HG03135 (cell line): ENCODE results near the gene NHSL1.

ENCODE experiments used
- ATAC-seq: cut with Tn5 transposase; IDR thresholded peaks from one replicate; pipeline ENCODE4 v1.9.1; 2021; ENCODE audit warnings: mild to moderate bottlenecking, moderate library complexity; ENCODE audit not compliant: unreplicated experiment

Gene NHSL1

DNA sequence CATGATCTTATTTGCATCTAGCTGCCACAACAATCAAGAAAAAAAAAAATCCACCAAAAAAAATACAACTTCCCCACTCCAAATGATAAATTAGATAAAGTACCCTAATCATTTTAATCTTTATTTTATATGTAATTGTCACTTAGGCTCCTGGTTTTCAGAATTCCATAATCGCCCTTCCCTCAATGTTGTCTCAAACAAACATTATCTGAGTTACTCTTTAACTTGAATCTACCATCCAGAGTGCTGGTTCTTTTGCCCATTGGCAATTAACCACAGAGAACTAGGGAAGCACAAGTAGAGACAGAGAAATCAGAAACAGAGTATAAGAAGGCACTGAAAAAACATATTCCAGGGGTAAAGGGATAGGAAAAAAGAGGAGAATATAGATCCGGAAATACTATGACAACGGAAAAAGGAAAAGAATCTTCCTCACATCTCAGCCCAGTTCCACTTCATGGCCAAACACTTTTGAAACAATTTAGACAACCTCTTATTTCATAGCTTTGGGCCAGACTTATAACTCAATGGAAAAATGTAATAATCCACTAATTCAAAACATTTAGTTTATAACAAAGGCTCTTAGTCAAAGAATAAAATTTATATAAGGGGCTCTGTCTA is 861 bp upstream of the NHSL1 start:
- ATAC-seq: no peak

DNA sequence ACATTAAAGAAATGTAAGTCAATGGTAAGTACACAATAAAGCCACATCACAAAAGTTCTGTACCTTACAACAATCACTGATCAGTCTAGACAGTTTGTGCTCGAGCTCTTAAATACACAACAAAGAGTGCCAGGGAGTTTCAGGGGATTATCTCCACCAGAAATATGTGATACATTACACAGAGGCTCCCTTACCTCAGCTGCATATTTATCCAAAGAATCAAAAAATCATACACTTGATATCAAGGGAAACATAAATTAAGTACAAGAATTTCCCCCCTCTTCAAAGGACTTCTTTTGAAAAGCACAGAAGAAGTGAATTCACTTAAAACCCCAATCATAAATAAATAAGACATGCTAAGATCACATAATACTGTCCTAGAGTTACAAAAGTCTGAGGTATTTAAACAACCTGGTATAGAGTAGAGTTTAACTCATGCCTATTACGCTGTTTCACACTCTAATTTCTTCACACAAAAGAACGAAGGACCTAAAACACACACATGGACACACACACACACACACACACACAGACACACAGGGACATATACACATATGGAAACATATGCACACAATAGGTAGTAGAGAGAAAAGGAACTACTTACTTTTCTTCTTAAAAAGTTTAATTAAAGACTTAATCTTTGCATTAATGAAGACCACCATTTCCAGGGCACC is 528 bp downstream of the NHSL1 start:
- no peak for ATAC-seq

DNA sequence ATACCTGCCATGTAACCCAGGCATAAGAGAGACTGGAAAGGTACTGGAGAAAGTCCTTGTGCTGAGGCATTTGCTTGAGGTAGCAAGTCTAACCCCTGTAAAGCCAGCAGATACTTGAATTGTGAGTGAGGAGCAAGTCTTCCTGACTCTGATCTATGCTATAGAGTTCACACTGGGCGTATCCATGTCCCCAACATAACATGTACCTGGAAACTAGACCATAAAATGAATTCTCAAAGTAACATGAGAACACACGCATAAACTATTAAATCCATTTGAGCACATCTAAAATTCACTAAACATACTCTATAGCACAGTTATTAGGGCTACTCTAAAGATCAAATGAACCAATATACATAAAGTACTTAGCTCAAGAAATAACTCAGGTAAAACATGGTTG is 2.0 kb downstream of the NHSL1 start:
- no peak for ATAC-seq

DNA sequence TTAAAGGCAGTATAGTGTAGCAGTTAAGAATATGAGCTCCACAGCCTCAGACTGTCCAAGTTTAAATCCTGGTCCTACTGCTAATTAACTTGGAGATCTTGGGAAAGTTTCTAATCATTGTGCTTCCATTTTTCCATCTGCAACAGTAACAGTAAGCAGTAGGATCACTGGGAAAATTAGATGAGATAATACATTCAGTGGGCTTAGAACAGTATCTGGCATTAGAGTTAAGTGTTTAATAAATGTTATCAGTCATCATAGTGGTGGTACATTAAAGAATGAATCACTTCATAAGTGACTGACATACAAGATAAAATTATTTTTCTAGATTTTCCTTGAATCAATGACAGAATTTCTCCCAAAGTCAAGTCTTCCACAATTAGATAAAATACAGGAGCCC is 5.0 kb downstream of the NHSL1 start:
- no peak for ATAC-seq

DNA sequence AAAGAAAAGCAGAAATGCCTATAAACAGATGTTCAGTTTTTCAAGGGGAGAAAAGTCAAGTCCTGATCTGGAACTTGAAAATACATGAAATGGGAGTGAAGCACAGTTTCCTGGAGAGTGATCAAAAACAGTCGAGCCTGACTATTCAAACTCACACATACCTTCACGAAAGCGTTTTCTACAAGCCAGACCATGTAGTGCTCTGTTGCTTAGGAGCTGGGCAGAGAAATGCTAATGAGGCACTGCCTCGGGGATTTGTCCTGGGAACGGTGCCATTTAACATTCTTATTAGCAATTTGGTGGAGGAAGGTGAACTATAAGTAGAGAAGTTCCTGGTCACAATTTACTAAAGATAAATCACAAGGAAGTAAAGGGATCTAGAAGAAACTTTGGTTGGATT is 5.9 kb downstream of the NHSL1 start:
- ATAC-seq: no peak

DNA sequence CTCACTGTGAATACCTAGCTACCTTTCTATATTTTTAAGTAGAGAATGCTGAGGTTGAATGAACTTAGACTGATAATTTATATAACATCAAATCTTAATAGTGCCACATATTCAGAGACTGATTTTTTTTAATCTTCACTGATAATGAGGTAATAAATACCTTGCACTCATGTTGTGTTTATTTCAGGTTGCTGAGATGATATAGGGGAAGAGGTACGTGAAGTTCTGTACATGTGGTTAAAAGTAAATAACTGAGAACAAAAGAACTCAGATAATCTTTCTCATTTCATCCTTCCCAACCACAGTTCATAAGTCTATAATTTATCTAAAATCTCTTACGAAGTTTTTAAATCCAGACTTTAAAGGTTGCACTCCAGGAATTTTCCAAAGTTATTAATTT is 6.4 kb downstream of the NHSL1 start:
- no peak for ATAC-seq

DNA sequence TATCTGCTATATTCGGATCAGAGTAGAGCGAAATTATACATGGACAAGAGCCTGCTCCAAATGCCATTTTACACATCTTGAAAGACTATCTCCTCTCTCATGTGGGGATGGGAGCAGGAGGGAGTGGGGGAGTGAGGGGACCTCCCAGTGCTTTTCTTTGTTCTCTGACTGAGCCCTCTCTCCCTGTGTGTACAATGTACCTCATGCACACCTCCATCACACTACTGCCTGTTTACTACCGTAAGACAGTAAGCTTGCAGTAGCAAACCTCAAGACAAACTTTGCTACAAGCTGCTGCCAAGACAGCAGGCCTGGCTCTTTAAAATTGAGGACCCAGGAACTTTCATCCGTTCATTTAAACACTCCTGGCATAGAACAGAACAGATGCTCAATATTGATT is 7.2 kb downstream of the NHSL1 start:
- ATAC-seq: no peak

DNA sequence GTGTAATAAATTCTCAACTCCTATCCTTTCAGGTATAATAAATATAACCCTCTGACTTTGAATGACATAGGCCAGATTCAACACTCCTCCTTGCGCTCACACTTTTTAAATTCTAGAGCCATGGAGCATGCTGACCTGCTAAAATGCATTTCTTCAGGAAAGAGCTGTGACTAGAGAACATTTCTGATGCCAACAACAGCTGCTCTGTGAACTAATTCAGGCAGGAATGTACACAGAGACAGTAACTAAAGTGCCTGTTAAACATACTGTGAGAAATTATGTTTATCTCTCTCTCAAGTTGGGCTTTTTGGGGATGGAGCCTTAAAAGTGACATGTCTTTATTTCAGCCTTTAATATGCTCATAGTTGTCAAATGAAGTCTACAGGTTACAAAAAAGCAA is 8.3 kb downstream of the NHSL1 start:
- no peak for ATAC-seq

DNA sequence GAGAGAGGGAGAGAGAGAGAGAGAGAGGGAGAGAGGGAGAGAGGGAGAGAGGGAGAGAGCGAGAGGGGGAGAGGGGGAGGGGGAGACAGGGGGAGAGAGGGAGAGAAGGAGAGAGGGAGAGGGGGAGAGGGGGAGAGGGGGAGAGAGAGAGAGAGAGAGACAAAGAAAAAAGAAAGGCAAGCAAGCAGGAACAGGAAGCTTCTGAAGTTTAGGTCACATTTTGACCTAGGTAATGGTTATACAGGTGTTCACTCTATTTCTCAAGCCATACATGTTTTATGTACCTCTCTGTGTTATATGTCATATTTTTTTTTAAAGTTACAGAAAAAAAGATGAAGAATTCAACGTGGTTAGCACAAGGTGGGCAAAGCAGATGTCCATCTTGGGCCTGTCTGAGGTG is 9.4 kb downstream of the NHSL1 start:
- ATAC-seq: no peak

DNA sequence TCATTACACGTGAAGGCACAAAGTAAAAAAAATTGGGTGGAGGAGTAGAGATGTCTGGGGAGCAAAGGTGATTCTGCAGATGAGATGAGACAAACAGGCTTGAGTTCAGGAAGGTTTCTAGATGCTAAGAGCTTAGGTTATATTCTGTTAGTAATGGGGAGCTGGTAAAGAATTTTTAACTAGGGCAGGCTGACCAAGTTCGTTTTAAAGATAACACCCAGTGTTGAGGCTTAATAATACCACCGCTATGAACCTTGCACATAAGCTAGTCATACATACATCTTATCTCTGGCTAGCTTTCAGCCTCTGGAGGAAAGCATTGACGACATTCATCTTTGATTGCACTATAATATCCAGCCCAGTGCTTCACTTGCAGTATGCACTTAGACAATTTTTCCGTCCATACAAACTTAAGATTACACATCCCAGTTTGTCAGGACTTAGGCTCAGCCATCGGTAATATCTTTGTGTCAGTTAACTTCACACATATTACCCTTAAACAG is 12.1 kb downstream of the NHSL1 start:
- no peak for ATAC-seq

DNA sequence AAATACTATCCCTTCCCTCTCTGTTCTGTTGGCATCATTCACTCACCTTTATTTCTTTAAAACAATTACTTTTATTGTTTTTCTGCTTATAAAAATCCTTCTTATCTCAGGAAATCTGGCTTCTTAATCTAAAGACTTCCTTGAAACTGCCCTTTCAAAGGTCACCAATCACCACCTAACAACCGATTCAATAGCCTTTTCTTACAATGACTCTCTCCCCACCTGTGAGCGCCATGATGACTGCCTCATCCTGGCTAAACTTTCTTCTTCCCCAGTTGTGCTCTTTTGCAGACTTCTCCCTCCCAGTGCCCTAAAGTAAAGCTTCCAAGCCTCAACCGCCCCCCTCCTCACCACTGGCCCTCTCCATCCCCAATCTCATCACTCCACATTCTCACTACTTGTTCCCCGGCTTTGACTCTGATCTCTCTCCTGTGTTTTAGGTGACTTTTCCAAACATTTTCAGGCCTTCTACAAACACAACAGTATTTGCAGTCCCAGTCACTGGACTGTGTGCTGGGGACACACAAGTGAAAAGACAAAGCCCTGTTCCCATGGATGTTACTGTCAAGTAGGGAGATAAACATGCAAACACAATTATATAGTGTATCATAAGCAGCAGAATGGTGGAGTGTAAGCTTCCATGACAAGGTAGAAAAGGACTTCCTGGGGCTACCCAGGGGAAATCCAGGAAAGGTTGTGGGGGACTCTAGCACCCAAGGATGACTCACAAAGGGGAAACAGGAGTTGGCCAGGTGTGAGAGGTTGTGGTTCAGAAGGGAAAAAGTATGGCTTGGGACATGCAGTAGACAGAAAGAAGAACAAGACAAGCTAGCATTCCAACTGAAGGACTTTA is 12.8 kb downstream of the NHSL1 start:
- no peak for ATAC-seq

DNA sequence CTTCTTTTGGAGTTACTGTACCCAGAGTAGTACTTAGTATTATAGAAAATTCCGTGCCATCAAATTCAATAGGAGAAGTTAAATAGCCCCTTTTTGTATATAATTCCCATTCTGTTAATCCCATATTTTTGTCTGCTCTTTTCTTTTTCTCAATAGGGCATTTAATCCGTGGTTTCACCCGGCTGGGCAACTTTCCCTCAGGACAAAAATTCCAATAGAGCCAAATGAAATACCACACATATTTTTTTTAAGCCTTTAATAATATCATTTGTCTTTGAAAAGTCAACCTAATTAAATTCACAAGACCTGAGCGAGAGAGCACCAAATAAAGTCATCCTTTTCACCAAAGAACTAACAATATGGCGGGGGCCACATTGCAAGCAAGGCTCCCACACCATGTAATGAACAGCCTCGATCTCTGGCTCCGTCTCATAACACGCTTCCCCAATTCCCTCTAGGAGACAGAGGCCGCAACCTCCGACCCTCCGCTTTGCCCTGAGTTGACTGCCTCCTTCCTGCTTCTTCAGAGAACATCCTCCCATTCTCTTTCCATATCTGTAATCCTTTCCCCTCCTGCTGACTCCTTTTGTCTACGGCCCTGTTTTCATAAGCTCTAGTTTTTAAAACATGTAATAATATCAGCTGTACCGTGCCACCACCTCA is 13.6 kb downstream of the NHSL1 start:
- no peak for ATAC-seq

DNA sequence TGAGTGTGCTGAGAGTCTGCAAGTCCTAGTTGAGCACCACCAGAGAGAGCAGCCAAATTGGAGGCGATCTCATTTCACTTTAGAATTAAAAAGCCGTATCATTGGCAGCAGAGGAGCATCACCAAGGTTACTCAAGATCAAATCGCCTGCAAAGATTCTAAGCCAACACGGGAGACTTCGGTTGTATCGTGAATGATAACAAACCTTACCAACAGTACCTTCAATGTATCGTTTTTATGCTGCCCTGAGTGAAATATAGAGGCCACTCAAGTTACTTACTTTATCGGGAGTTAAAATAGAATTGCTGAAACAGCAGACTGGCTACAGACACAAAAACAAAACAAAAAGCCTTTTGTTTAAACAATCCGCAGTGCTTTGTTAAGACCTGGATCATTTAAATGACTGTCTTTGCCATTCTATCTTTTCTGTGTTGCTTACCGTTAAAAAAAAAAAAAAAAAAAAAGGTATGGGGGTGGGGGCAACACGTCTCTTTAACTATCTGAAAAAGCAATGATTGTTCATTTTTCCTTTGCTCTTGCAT is 14.2 kb downstream of the NHSL1 start:
- ATAC-seq: no peak

DNA sequence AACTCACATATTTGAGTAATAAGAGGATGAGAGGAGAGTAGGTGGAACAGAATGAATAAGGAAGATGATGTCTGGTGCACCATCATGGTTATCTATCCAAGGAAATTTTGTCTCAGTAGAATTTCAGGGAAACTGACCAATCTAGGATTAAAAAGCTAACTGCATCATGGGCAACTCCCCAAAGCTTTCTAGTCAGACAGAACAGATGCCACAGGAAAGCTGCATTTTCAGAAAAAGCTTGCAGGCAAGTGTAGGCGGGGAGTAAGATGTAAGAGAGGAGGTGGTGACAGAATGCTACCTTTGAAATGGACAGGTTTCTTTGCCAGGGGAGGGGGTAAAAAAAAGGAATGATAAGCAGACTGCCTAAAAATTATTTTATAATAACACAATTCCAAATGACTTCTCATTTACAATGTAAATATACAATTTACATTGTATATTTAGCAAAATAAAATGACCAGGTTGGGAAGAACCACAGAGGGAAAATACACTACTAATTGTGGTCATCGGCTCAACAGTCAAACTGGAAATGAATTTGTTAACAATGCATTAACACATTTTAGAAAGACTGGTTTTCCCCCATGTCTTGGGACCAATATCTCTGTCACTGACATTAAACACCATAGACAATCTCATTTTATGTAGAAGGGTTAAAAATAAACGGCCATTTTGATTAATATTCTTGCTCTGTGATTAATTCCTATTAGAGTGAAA is 15.1 kb downstream of the NHSL1 start:
- no peak for ATAC-seq

DNA sequence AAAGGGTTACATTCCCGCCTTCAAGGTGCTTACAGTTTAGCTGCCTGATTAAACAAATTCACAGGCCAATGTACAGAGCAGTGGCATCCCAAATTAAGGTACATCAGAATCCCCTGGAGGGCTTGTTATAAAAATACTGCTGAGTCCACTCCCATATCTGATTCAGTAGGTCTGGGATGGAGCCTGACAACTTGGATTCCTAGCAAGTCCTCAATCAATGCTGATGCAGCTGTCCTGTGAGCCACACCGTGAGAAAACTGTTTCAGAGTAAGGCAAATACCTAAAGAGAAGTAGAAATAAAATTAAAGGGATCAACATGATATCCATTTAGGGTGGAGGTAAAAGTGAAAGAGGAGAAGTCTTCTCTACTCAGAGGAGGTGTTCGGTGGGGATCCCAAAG is 16.5 kb downstream of the NHSL1 start:
- no peak for ATAC-seq

DNA sequence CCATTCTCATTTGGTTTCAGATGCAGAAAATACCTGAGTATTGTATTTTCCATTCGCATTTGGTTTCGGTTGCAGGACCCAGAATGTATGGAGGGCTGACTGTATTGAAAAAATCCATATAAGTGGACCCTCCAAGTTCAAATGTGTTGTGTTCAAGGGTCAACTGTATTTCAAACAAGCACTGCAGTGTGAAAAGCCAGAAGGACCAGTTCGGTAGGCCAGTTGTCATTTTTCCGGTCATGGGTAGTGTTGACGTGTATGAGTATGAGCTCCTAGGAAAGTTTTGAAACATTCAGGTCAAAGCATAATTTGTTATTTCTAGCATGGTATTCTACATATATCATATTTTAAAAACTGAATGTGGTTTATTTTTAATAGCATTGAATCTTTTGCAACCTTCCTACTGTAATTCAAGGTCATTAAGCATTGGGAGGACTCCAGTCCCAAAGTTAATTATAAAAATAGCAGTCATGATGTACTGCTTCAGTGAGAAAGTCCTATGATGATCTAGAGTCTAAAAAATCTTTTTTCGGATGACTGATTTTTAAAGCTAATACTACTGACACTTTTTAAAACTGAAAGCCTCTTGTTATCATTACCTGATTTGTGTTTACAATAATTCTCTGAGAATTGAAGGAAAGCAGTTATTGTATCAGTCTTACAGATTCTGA is 18.9 kb downstream of the NHSL1 start:
- ATAC-seq: no peak

DNA sequence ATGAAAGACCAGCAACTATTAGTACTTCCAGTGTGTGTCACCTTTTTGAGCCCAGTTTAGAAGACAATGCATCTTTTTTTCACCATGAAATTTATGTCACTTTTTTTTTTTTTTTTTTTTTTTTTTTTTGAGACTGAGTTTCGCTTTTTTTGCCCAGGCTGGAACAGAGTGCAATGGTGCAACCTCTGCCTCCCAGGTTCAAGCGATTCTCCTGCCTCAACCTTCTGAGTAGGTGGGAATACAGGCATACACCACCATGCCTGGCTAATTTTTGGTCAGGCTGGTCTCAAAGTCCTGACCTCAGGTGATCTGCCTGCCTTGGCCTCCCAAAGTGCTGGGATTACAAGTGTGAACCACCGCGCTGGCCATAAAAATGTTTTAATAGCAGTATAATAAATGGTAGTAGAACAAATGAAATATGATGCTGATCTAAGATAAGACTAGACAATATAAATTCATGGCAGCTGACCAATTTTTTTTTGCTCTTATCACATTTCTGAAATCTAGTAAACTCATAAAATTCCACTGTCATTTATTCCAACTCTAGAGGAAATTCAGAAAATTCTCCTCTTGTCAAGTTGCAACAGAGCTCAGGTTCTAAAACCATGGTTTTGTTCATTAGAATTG is 21.3 kb downstream of the NHSL1 start:
- ATAC-seq: no peak

DNA sequence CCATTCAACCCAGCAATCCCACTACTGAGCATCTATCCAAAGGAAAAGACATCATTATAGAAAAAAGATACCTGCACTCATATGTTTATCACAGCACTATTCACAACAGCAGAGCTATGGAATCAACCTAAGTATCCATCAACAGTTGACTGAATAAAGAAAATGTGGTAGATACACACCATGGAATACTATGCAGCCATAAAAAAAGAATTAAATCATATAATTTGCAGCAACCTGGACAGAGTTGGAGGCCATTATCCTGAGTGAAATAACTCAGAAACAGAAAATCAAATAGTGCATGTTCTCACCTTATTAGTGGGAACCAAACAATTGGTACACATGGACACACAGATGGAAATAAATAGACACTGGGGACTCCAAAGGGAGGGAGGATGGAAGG is 23.2 kb downstream of the NHSL1 start:
- ATAC-seq: no peak

DNA sequence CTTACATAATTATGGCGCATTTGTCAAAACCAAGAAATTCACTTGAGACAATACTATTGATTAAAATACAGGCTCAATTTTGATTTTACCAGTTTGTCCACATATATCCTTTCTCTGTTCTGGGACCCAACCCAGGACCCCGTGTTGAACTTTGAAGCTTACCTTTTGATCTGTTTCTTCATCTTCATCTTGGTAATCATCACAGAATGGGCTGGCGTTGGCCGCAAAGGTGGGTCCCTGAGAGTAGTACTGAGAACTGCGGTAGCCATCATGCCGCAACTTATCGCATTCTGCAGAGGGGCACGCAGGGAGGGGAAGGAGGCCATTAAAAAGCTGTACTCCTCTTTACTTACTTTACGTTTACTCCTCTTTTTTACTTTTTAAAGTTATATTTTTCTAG is 26.1 kb downstream of the NHSL1 start:
- ATAC-seq: no peak
